Stimulated activated naive B cell treated with anti-CD40 and anti-IgM and Interleukin-4, amounts not matched to agents 10 μg/mL and 1 μg/mL and 100 μg/mL, for 72 hours (primary cell): ENCODE results near the gene LGALS13.

Source experiments
- ATAC-seq, 2 donors: fragments of 150-1000 bp; cut with Tn5 transposase; replicated peaks; 2 replicates each; pipeline ENCODE4 v1.10.0; 2021; ENCODE audit warnings: moderate library complexity in 1 of 2
- DNase-seq: peaks from one replicate; pipeline ENCODE4 v3.0.0; 2021
- H3K27ac Mint-ChIP-seq: one replicate; pipeline ENCODE4 v1.8.0; 2022; ENCODE audit warnings: mild to moderate bottlenecking, mixed read lengths
- H3K27me3 Mint-ChIP-seq, 2 donors: one replicate each; pipeline ENCODE4 v1.8.0; 2022; ENCODE audit warnings: mixed read lengths in 2 of 2
- H3K36me3 Mint-ChIP-seq, 2 donors: one replicate each; pipeline ENCODE4 v1.8.0; 2022; ENCODE audit warnings: mixed read lengths in 2 of 2, mild to moderate bottlenecking in 1 of 2
- H3K4me1 Mint-ChIP-seq, 2 donors: one replicate each; pipeline ENCODE4 v1.8.0; 2022; ENCODE audit warnings: mixed read lengths in 2 of 2, mild to moderate bottlenecking in 1 of 2
- H3K4me3 Mint-ChIP-seq, 2 donors: one replicate each; pipeline ENCODE4 v1.8.0; 2022; ENCODE audit warnings: mild to moderate bottlenecking in 2 of 2, mixed read lengths in 2 of 2, moderate library complexity in 1 of 2
- H3K9me3 Mint-ChIP-seq, 2 donors: one replicate each; pipeline ENCODE4 v1.8.0; 2022; ENCODE audit warnings: mixed read lengths in 2 of 2, mild to moderate bottlenecking in 1 of 2

LGALS13 gene

GRCh38 chr19:39645800-39646411 is 43.6 kb downstream of the LGALS13 start:
- ATAC-seq = no peak
- no peaks in the 10 kb centered on the region for H3K9me3 Mint-ChIP-seq
- peaks cover 44 to 56% of the 10 kb centered on the region in 2 donors for H3K27me3 Mint-ChIP-seq
- H3K27ac Mint-ChIP-seq = no peak overlapping the region
- H3K4me1 Mint-ChIP-seq = no peaks in the 10 kb centered on the region
- no peaks in the 10 kb centered on the region for H3K36me3 Mint-ChIP-seq
- no peak overlapping the region for H3K4me3 Mint-ChIP-seq
- DNase-seq = no peak

GRCh38 chr19:39647918-39648317 is 45.6 kb downstream of the LGALS13 start:
- H3K36me3 Mint-ChIP-seq = no peaks in the 10 kb centered on the region
- ATAC-seq = no peak
- no peak for DNase-seq
- H3K4me1 Mint-ChIP-seq = no peaks in the 10 kb centered on the region
- H3K27me3 Mint-ChIP-seq = peaks cover 48 to 55% of the 10 kb centered on the region in 2 donors
- no peak overlapping the region for H3K4me3 Mint-ChIP-seq
- no peaks in the 10 kb centered on the region for H3K9me3 Mint-ChIP-seq
- H3K27ac Mint-ChIP-seq = no peak overlapping the region

- no peak within 1 kb of the TSS for H3K27ac Mint-ChIP-seq
- H3K27me3 Mint-ChIP-seq = peaks cover 38 to 59% of the 10 kb centered on the region in 2 donors
- no peak for ATAC-seq
These were observed 53.3 kb downstream of the LGALS13 start, which contains the start of gene LGALS16 for GRCh38 chr19:39655613-39656012. Gene LGALS16, plus strand, starts transcription at chr19:39655913. Its CDS starts 49 bp downstream, at chr19:39655962.

More at GRCh38 chr19:39655613-39656012, 53.3 kb downstream of the LGALS13 start, which contains the start of gene LGALS16:
- Mint-ChIP-seq H3K4me3 (no peak within 1 kb of the TSS), H3K9me3 (no peaks in the 10 kb centered on the region), H3K4me1 (peaks cover 2 to 5% of the 10 kb centered on the region in 2 donors), H3K36me3 (no peaks in the 10 kb centered on the region)
- DNase-seq = no peak
